Brain microvascular endothelial cell (primary cell): ENCODE data around the gene SYNCRIP.

Experiments
- DNase-seq: peaks from one replicate; pipeline ENCODE4 v3.0.0-alpha.2; 2020
- H3K27ac ChIP-seq: fragments of 250-450 bp; sonication (Bioruptor Pico); 2 replicates; pipeline ENCODE4 v1.5.1; 2020; ENCODE audit warnings: mild to moderate bottlenecking, moderate library complexity
- H3K27me3 ChIP-seq: fragments of 250-450 bp; sonication (Bioruptor Pico); replicated peaks from 2 replicates; pipeline ENCODE4 v1.5.1; 2020; ENCODE audit warnings: mild to moderate bottlenecking
- H3K36me3 ChIP-seq: fragments of 250-450 bp; sonication (Bioruptor Pico); replicated peaks from 2 replicates; pipeline ENCODE4 v1.5.1; 2020; ENCODE audit warnings: mild to moderate bottlenecking
- H3K4me3 ChIP-seq: 2 replicates; pipeline ENCODE4 v1.5.1; 2011; ENCODE audit warnings: low read depth, mild to moderate bottlenecking, control low read depth, low read length, moderate library complexity
- CTCF ChIP-seq: IDR thresholded peaks from 2 replicates; pipeline ENCODE4 v1.5.1; 2011; ENCODE audit warnings: low read depth, mild to moderate bottlenecking, moderate library complexity, low read length, control low read depth, inconsistent platforms; ENCODE audit errors: missing control alignments
- in situ Hi-C: cut with HindIII; loops from 2 replicates; pipeline ENCODE4 v1.10.0; 2017; ENCODE audit warnings: low sequenced_read_pairs, low pct_ligation_motif_present

The SYNCRIP gene

GRCh38 chr6:85581572-85581971 is 61.1 kb downstream of the SYNCRIP start:
- TF ChIP-seq CTCF, result no peak
- Histone ChIP-seq H3K36me3 (no peaks in the 10 kb centered on the region), H3K27ac (no peak overlapping the region), H3K27me3 (no peaks in the 10 kb centered on the region), H3K4me3 (no peak overlapping the region)
- no peak for DNase-seq
- in situ Hi-C loops, result no loop called here

GRCh38 chr6:85580878-85581267 is 61.8 kb downstream of the SYNCRIP start:
- H3K4me3 ChIP-seq, result no peak overlapping the region
- peak; percentile 74 for DNase-seq
- TF ChIP-seq CTCF, result peak; percentile 29
- H3K36me3 ChIP-seq, result no peaks in the 10 kb centered on the region
- H3K27me3 ChIP-seq, result no peaks in the 10 kb centered on the region
- no peak overlapping the region for H3K27ac ChIP-seq
- in situ Hi-C loops, result no loop called here

- in situ Hi-C loops, result no loop called here
- peak; percentile 9 for DNase-seq
- no peak overlapping the region for H3K27ac ChIP-seq
Measured at GRCh38 chr6:85580118-85580877, 62.4 kb downstream of the SYNCRIP start.

GRCh38 chr6:85579581-85579980 is 63.1 kb downstream of the SYNCRIP start:
- no peak for TF ChIP-seq CTCF
- no peaks in the 10 kb centered on the region for H3K27me3 ChIP-seq
- DNase-seq, result no peak

More at GRCh38 chr6:85580118-85580877, 62.4 kb downstream of the SYNCRIP start:
- TF ChIP-seq CTCF, result no peak
- H3K27me3 ChIP-seq, result no peaks in the 10 kb centered on the region
- no peaks in the 10 kb centered on the region for H3K36me3 ChIP-seq
- no peak overlapping the region for H3K4me3 ChIP-seq

GRCh38 chr6:85576476-85576875 is 66.2 kb downstream of the SYNCRIP start:
- no peak for TF ChIP-seq CTCF
- no peak for DNase-seq
- Histone ChIP-seq H3K36me3 (peaks cover under 1% of the 10 kb centered on the region), H3K4me3 (no peak overlapping the region), H3K27ac (no peak overlapping the region), H3K27me3 (no peaks in the 10 kb centered on the region)
- in situ Hi-C loops, result no loop called here

More at GRCh38 chr6:85579581-85579980, 63.1 kb downstream of the SYNCRIP start:
- Histone ChIP-seq H3K4me3 (no peak overlapping the region), H3K27ac (no peak overlapping the region), H3K36me3 (no peaks in the 10 kb centered on the region)
- in situ Hi-C loops, result no loop called here
